Liver (tissue), 9 donors: ENCODE results near the gene MUS81. TPM values are rescaled to one million over a fixed set of nuclear protein-coding genes. Genes with fewer than 3 reads are reported as not detected.

Experiments used
- DNase-seq: peaks from one replicate; pipeline ENCODE4 v3.0.0-alpha.2; 2017; ENCODE audit warnings: low spot score
- H3K27ac ChIP-seq, 2 donors: one replicate each; pipeline ENCODE4 v1.7.0; 2013; ENCODE audit warnings: inconsistent platforms in 2 of 2, low read length in 2 of 2, control low read depth in 1 of 2, low read depth in 1 of 2, mild to moderate bottlenecking in 1 of 2
- H3K27me3 ChIP-seq, 4 donors: one replicate each; pipeline versions ENCODE4 v1.6.1 to v1.7.0; 2013; ENCODE audit warnings: low read length in 3 of 4, inconsistent platforms in 1 of 4, mild to moderate bottlenecking in 1 of 4, moderate library complexity in 1 of 4; ENCODE audit not compliant: control insufficient read depth in 4 of 4, insufficient read depth in 4 of 4
- H3K36me3 ChIP-seq, 4 donors: one replicate each; pipeline versions ENCODE4 v1.6.1 to v1.7.0; 2013; ENCODE audit warnings: low read length in 3 of 4, mild to moderate bottlenecking in 3 of 4, low read depth in 1 of 4, moderate library complexity in 1 of 4; ENCODE audit not compliant: control insufficient read depth in 4 of 4, insufficient read depth in 3 of 4
- H3K4me1 ChIP-seq, 4 donors: one replicate each; pipeline versions ENCODE4 v1.6.1 to v1.7.0; 2013; ENCODE audit warnings: low read length in 3 of 4, mild to moderate bottlenecking in 3 of 4, moderate library complexity in 1 of 4; ENCODE audit not compliant: control insufficient read depth in 4 of 4, insufficient read depth in 4 of 4
- H3K4me3 ChIP-seq, 3 donors: one replicate each; pipeline versions ENCODE4 v1.6.1 to v1.7.0; 2013; ENCODE audit warnings: low read length in 3 of 3, control low read depth in 1 of 3, low read depth in 1 of 3, mild to moderate bottlenecking in 1 of 3
- H3K9ac ChIP-seq, 2 donors: one replicate each; pipeline ENCODE4 v1.7.0; 2013; ENCODE audit warnings: low read length in 2 of 2, mild to moderate bottlenecking in 2 of 2, moderate library complexity in 2 of 2, control low read depth in 1 of 2, low read depth in 1 of 2
- H3K9me3 ChIP-seq, 4 donors: one replicate each; pipeline versions ENCODE4 v1.6.1 to v1.7.0; 2013; ENCODE audit warnings: low read length in 3 of 4; ENCODE audit not compliant: control insufficient read depth in 4 of 4
- CTCF ChIP-seq: fragments of 150-350 bp; IDR thresholded peaks from 2 replicates; pipeline ENCODE4 v1.5.1; 2017; ENCODE audit warnings: improper control_type of control experiment, low read depth, low read length; ENCODE audit not compliant: missing input control
- EGR1 ChIP-seq, 2 donors: IDR thresholded peaks; 2 replicates each; pipeline ENCODE4 v1.6.1; 2016 to 2018; ENCODE audit warnings: antibody characterized with exemption in 2 of 2, low read depth in 2 of 2
- FOXA2 ChIP-seq: IDR thresholded peaks from 2 replicates; pipeline ENCODE4 v1.6.1; 2016; ENCODE audit warnings: antibody characterized with exemption
- GABPA ChIP-seq, 2 donors: IDR thresholded peaks in 1 of 2; conservative IDR thresholded peaks in 1 of 2; 2 replicates each; pipeline ENCODE4 v1.6.1; 2016; ENCODE audit warnings: antibody characterized with exemption in 2 of 2, mild to moderate bottlenecking in 1 of 2, moderate library complexity in 1 of 2
- HNF4A ChIP-seq, 2 donors: conservative IDR thresholded peaks; 2 replicates each; pipeline ENCODE4 v1.6.1; 2016; ENCODE audit warnings: antibody characterized with exemption in 2 of 2, mild to moderate bottlenecking in 2 of 2
- HNF4G ChIP-seq: IDR thresholded peaks from 2 replicates; pipeline ENCODE4 v1.6.1; 2016; ENCODE audit warnings: antibody characterized with exemption
- MAX ChIP-seq: IDR thresholded peaks from 2 replicates; pipeline ENCODE4 v1.6.1; 2016; ENCODE audit warnings: antibody characterized with exemption
- NR2F2 ChIP-seq: IDR thresholded peaks from 2 replicates; pipeline ENCODE4 v1.6.1; 2016; ENCODE audit warnings: antibody characterized with exemption
- REST ChIP-seq: IDR thresholded peaks from 2 replicates; pipeline ENCODE4 v1.6.1; 2016; ENCODE audit warnings: antibody characterized with exemption, mild to moderate bottlenecking
- RXRA ChIP-seq, 2 donors: IDR thresholded peaks; 2 replicates each; pipeline ENCODE4 v1.6.1; 2017 to 2018; ENCODE audit warnings: antibody characterized with exemption in 2 of 2, mild to moderate bottlenecking in 1 of 2
- SP1 ChIP-seq: IDR thresholded peaks from 2 replicates; pipeline ENCODE4 v1.6.1; 2018; ENCODE audit warnings: antibody characterized with exemption, mild to moderate bottlenecking
- TAF1 ChIP-seq: conservative IDR thresholded peaks from 2 replicates; pipeline ENCODE4 v1.6.1; 2016; ENCODE audit warnings: antibody characterized with exemption, mild to moderate bottlenecking
- YY1 ChIP-seq: IDR thresholded peaks from 2 replicates; pipeline ENCODE4 v1.6.1; 2016; ENCODE audit warnings: antibody characterized with exemption, mild to moderate bottlenecking
- ZBTB33 ChIP-seq: IDR thresholded peaks from 2 replicates; pipeline ENCODE4 v1.6.1; 2016; ENCODE audit warnings: antibody characterized with exemption
- WGBS: extraction: QIAGEN DNeasy Blood & Tissue Kit; methylation state at CpG from one replicate; pipeline ENCODE4 v1.1.7; 2013; 5-methylcytosine and 5-hydroxymethylcytosine counted together
- polyA plus RNA-seq, 2 donors: library from polyadenylated mRNA; stranded (reverse) in 1 of 2; unstranded in 1 of 2; fragments of 200-250 nt in 1 of 2; fragments of >200 nt in 1 of 2; fragmentation: Nextera tagmentation in 1 of 2; extraction: Ambion mirVana in 1 of 2; gene quantifications; one replicate each; pipeline versions ENCODE4 v1.2.1 to v1.2.3, GENCODE V29; 2013 to 2015
- total RNA-seq, 2 donors: library from RNA; depleted of rRNA; stranded (reverse); fragments of >200 nt; gene quantifications; one replicate each; pipeline ENCODE4 v1.2.3, GENCODE V29; 2014
- donor health status: healthy.
- donor health status: healthy.
- donor health status: healthy.
- donor health status: healthy.
- donor health status: healthy.

The MUS81 gene
- total and polyA plus RNA-seq, 4 donors, result 11.0 to 24.7 (median 16.5) TPM

- H3K4me3 ChIP-seq, result peak overlapping the region in 1 of 3 donors; percentile 41
- H3K4me1 ChIP-seq, result peaks cover 0 to 20% (median 6%) of the 10 kb centered on the region in 4 donors
- TF ChIP-seq TAF1, result no peak
- no peak for TF ChIP-seq NR2F2
- TF ChIP-seq GABPA (IDR thresholded peaks at IDR 0.05 in 1 of 2, conservative IDR thresholded peaks at IDR 0.05 in 1 of 2), result no peak
- no peak for TF ChIP-seq HNF4G
- no peak for TF ChIP-seq CTCF
- TF ChIP-seq ZBTB33, result no peak
- TF ChIP-seq SP1, result no peak
- TF ChIP-seq FOXA2, result no peak
- no peak for TF ChIP-seq MAX
- no peak for TF ChIP-seq RXRA (IDR thresholded peaks at IDR 0.05)
- TF ChIP-seq EGR1 (IDR thresholded peaks at IDR 0.05; ENCODE audit: low read depth in 2 of 2), result no peak
- no peak for TF ChIP-seq YY1
- no peak for TF ChIP-seq HNF4A (conservative IDR thresholded peaks at IDR 0.05)
- TF ChIP-seq REST, result no peak
- H3K36me3 ChIP-seq, result peaks cover 0 to 4% (median 0%) of the 10 kb centered on the region in 4 donors
- 62% methylated on average over 26 of the region's 26 CpGs for WGBS
- no peaks in the 10 kb centered on the region for H3K27me3 ChIP-seq
- no peaks in the 10 kb centered on the region for H3K9me3 ChIP-seq
- no peak overlapping the region for H3K9ac ChIP-seq
- no peak for DNase-seq
- peak overlapping the region; percentile 28 to 54 for H3K27ac ChIP-seq
Measured at GRCh38 chr11:65871811-65872548, 11.7 kb downstream of the MUS81 start.
